Uterus (tissue), 4 donors: ENCODE measurements around the gene SIPA1L3. TPM values are rescaled to one million over a fixed set of nuclear protein-coding genes. Genes with fewer than 3 reads are reported as not detected.

Experiments used
- DNase-seq, 2 donors: peaks; one replicate each; pipeline ENCODE4 v3.0.0-alpha.2; 2019 to 2020
- H3K27ac ChIP-seq, 2 donors: fragments of 200-600 bp; sonication (generic); 1 replicate in 1 of 2; 2 replicates in 1 of 2; pipeline ENCODE4 v1.5.1; 2016 to 2018
- H3K27me3 ChIP-seq, 2 donors: fragments of 200-600 bp; sonication (generic); one replicate each; pipeline ENCODE4 v1.5.1; 2018 to 2019; ENCODE audit warnings: control low read depth in 1 of 2
- H3K36me3 ChIP-seq, 2 donors: fragments of 200-600 bp; sonication (generic); one replicate each; pipeline ENCODE4 v1.5.1; 2019; ENCODE audit warnings: control low read depth in 1 of 2
- H3K4me1 ChIP-seq, 2 donors: fragments of 200-600 bp; sonication (generic); one replicate each; pipeline ENCODE4 v1.5.1; 2018 to 2019; ENCODE audit warnings: control low read depth in 1 of 2
- H3K4me3 ChIP-seq, 2 donors: fragments of 200-600 bp; sonication (generic); 1 replicate in 1 of 2; 2 replicates in 1 of 2; pipeline ENCODE4 v1.5.1; 2018 to 2019; ENCODE audit warnings: mild to moderate bottlenecking in 1 of 2
- H3K9me3 ChIP-seq, 2 donors: fragments of 200-600 bp; sonication (generic); one replicate each; pipeline ENCODE4 v1.5.1; 2019; ENCODE audit warnings: control low read depth in 1 of 2
- POLR2A ChIP-seq, 2 donors: fragments of 450-650 bp; IDR thresholded peaks; one replicate each; pipeline ENCODE4 v1.6.1; 2016; ENCODE audit warnings: antibody characterized with exemption in 2 of 2, mild to moderate bottlenecking in 1 of 2, moderate library complexity in 1 of 2
- intact Hi-C: fragments of 100-400 bp; cut with DNase I; formaldehyde crosslinking; loops from one replicate; pipeline ENCODE4 v1.15.1; 2023; ENCODE audit warnings: low total_unique reads
- total RNA-seq, 4 donors: library from RNA; depleted of rRNA in 3 of 4; stranded (reverse); fragments of >200 nt in 3 of 4; gene quantifications; one replicate each; pipeline versions ENCODE4 v1.1.0 to v1.2.4, GENCODE V29; 2014 to 2023
- TF ChIP-seq, protein P1 (sequence below), 4 experiments: fragments of 200-600 bp in 2 of 4; fragments of 450-650 bp in 2 of 4; sonication (generic) in 2 of 4; IDR thresholded peaks; one replicate each; pipeline ENCODE4 v1.5.1; 2016 to 2019; ENCODE audit warnings: antibody characterized with exemption in 4 of 4, mild to moderate bottlenecking in 2 of 4, moderate library complexity in 1 of 4
- donor health status: DM: yes; HTN: yes; CAD: no.

SIPA1L3 gene
- total RNA-seq, 4 donors from 2014 or later: 11.5 to 41.8 (median 21.5) TPM

DNA sequence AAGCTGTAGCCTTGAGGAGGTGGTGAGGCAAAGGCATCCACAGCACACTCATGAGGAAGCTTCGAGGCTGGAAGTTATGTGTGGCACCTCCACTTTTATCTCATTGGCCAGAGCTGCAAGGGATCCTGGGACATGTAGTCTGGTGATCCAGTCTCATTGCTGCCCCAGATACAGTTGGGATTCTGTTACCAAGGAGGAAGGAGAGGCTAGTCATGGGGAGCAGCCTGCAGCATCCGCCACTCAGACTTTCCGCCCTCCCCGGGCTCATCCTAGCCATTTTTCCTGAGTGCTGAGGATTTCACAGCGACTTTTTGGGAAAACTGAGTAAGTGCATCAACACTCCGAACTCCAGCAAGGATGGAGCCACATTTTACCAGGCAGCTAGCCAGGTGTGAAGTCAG is 242.7 kb downstream of the SIPA1L3 start:
- Histone ChIP-seq H3K27me3 (no peaks in the 10 kb centered on the region), H3K9me3 (no peaks in the 10 kb centered on the region), H3K27ac (no peak overlapping the region), H3K4me1 (no peaks in the 10 kb centered on the region), H3K36me3 (no peaks in the 10 kb centered on the region), H3K4me3 (no peak overlapping the region)
- TF ChIP-seq, protein P1, sequence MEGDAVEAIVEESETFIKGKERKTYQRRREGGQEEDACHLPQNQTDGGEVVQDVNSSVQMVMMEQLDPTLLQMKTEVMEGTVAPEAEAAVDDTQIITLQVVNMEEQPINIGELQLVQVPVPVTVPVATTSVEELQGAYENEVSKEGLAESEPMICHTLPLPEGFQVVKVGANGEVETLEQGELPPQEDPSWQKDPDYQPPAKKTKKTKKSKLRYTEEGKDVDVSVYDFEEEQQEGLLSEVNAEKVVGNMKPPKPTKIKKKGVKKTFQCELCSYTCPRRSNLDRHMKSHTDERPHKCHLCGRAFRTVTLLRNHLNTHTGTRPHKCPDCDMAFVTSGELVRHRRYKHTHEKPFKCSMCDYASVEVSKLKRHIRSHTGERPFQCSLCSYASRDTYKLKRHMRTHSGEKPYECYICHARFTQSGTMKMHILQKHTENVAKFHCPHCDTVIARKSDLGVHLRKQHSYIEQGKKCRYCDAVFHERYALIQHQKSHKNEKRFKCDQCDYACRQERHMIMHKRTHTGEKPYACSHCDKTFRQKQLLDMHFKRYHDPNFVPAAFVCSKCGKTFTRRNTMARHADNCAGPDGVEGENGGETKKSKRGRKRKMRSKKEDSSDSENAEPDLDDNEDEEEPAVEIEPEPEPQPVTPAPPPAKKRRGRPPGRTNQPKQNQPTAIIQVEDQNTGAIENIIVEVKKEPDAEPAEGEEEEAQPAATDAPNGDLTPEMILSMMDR (IDR thresholded peaks at IDR 0.05): no peak
- TF ChIP-seq POLR2A (IDR thresholded peaks at IDR 0.05): no peak
- no peak for DNase-seq
- intact Hi-C loops: no loop called here

DNA sequence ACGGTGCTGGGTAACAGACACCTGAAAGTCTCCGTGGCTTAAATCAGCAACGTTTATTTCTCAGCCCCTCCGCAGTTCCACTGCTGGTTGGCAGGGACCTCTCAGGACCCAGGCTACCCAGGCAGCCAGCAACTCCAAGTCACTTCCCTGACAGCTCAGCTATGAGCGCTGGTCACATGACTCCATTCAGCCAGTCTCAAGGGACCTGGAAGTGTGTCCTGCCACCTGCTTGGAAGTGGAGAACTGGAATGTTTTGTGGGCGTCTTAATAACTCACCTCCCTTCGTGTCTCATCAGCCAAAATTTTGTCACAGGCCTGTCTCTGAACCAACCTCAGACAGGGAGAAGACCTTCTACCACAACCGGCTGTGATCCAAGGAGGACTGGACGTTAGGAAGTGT is 244.2 kb downstream of the SIPA1L3 start:
- DNase-seq: no peak
- intact Hi-C loops: no loop called here
- Histone ChIP-seq H3K4me1 (no peaks in the 10 kb centered on the region), H3K4me3 (no peak overlapping the region), H3K27me3 (no peaks in the 10 kb centered on the region), H3K27ac (no peak overlapping the region), H3K36me3 (no peaks in the 10 kb centered on the region), H3K9me3 (no peaks in the 10 kb centered on the region)
- no peak for TF ChIP-seq POLR2A (IDR thresholded peaks at IDR 0.05)
- TF ChIP-seq, protein P1 (IDR thresholded peaks at IDR 0.05): no peak

GRCh38 chr19:38152461-38153379 is 245.7 kb downstream of the SIPA1L3 start:
- Histone ChIP-seq H3K36me3 (no peaks in the 10 kb centered on the region), H3K27ac (no peak overlapping the region), H3K27me3 (no peaks in the 10 kb centered on the region), H3K4me3 (no peak overlapping the region), H3K9me3 (no peaks in the 10 kb centered on the region), H3K4me1 (no peaks in the 10 kb centered on the region)
- intact Hi-C loops: no loop called here
- TF ChIP-seq POLR2A (IDR thresholded peaks at IDR 0.05): no peak
- TF ChIP-seq, protein P1 (IDR thresholded peaks at IDR 0.05): no peak
- no peak for DNase-seq

GRCh38 chr19:38155453-38155852 is 248.4 kb downstream of the SIPA1L3 start:
- H3K4me3 ChIP-seq: no peak overlapping the region
- TF ChIP-seq POLR2A (IDR thresholded peaks at IDR 0.05): no peak
- TF ChIP-seq, protein P1 (IDR thresholded peaks at IDR 0.05): no peak
- H3K27ac ChIP-seq: no peak overlapping the region
- intact Hi-C loops: no loop called here
- no peaks in the 10 kb centered on the region for H3K4me1 ChIP-seq
- no peaks in the 10 kb centered on the region for H3K36me3 ChIP-seq
- no peaks in the 10 kb centered on the region for H3K9me3 ChIP-seq
- H3K27me3 ChIP-seq: no peaks in the 10 kb centered on the region
- no peak for DNase-seq

GRCh38 chr19:38158730-38159129 is 251.7 kb downstream of the SIPA1L3 start:
- Histone ChIP-seq H3K4me3 (no peak overlapping the region), H3K4me1 (no peaks in the 10 kb centered on the region), H3K36me3 (no peaks in the 10 kb centered on the region), H3K27me3 (no peaks in the 10 kb centered on the region), H3K27ac (no peak overlapping the region), H3K9me3 (peaks cover 0 to 10% of the 10 kb centered on the region in 2 donors)
- no peak for DNase-seq
- TF ChIP-seq POLR2A (IDR thresholded peaks at IDR 0.05): no peak
- TF ChIP-seq, protein P1 (IDR thresholded peaks at IDR 0.05): no peak
- intact Hi-C loops: no loop called here
